Left lung (tissue), 10 donors: ENCODE results near the gene NTSR2. TPM values are rescaled to one million over a fixed set of nuclear protein-coding genes. Genes with fewer than 3 reads are reported as not detected.
A peak's percentile ranks its signal among the peaks of the same experiment; 100 is the strongest.

Experiments
- ATAC-seq: fragments of 200-7000 bp; cut with Tn5 transposase; one replicate; pipeline ENCODE4 v1.9.1; 2020; ENCODE audit warnings: moderate library complexity
- DNase-seq, 4 donors: peaks; one replicate each; pipeline ENCODE4 v3.0.0-alpha.2; 2013 to 2020
- H3K27ac ChIP-seq, 2 donors: fragments of 200-600 bp; sonication (generic) in 1 of 2; one replicate each; pipeline versions ENCODE4 v1.5.0 to v1.8.0; 2020 to 2021
- H3K27me3 ChIP-seq, 2 donors: fragments of 200-600 bp; sonication (generic) in 1 of 2; one replicate each; pipeline versions ENCODE4 v1.5.0 to v1.8.0; 2020 to 2021
- H3K36me3 ChIP-seq, 2 donors: fragments of 200-600 bp; sonication (generic) in 1 of 2; one replicate each; pipeline versions ENCODE4 v1.5.0 to v1.8.0; 2020 to 2021
- H3K4me1 ChIP-seq, 2 donors: fragments of 200-600 bp; one replicate each; pipeline ENCODE4 v1.8.0; 2021
- H3K4me3 ChIP-seq, 2 donors: fragments of 200-600 bp; sonication (generic) in 1 of 2; one replicate each; pipeline versions ENCODE4 v1.5.0 to v1.8.0; 2020 to 2021; ENCODE audit warnings: mild to moderate bottlenecking in 1 of 2
- H3K9me3 ChIP-seq, 2 donors: fragments of 200-600 bp; sonication (generic) in 1 of 2; one replicate each; pipeline versions ENCODE4 v1.5.0 to v1.8.0; 2020 to 2021
- intact Hi-C, 2 donors: fragments of 100-400 bp; cut with DNase I; formaldehyde crosslinking; loops; one replicate each; pipeline versions ENCODE4 v1.11.2 to v1.14.2; 2022
- polyA plus RNA-seq, 6 donors: library from polyadenylated mRNA; unstranded; fragments of 120-200 nt; gene quantifications; one replicate each; pipeline ENCODE4 v1.2.1, GENCODE V29; 2013; ENCODE audit not compliant: insufficient read length in 6 of 6
- total RNA-seq, 2 donors: library from RNA; stranded (reverse); fragmentation: NEBNext Ultra II Directional; extraction: Animal tissue kit (Norgen Biotek cat#: 25700); gene quantifications; one replicate each; pipeline ENCODE4 v1.2.1, GENCODE V29; 2021
- TF ChIP-seq, protein P1 (sequence below), 2 donors: fragments of 200-600 bp; sonication (generic) in 1 of 2; IDR thresholded peaks; one replicate each; pipeline versions ENCODE4 v1.5.0 to v1.8.0; 2021; ENCODE audit warnings: antibody characterized with exemption in 2 of 2
- donor health status: DM: no; HTN: yes; CAD: no.
- donor health status: DM: no; HTN: no; CAD: no.

The NTSR2 gene
- total and polyA plus RNA-seq, 8 donors, result not detected

DNA sequence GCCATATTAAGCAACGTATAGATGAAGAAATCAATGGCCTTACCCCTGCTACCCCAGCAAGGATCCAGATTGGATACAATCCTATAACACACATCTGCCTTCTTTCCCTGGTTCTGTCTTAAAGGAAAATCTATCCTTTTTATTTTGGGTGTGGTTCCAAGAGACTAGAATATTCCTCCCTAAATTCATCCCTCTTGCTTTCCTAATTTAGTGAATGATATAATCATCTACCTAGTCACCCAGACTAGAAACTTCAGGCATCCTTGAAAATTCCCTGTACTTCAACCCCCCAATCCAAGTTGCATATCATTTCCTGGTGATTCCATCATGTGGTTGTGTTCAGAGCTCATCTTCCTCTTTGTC, 41.3 kb upstream of the NTSR2 start:
- intact Hi-C loops, result no loop called here
- TF ChIP-seq, protein P1, sequence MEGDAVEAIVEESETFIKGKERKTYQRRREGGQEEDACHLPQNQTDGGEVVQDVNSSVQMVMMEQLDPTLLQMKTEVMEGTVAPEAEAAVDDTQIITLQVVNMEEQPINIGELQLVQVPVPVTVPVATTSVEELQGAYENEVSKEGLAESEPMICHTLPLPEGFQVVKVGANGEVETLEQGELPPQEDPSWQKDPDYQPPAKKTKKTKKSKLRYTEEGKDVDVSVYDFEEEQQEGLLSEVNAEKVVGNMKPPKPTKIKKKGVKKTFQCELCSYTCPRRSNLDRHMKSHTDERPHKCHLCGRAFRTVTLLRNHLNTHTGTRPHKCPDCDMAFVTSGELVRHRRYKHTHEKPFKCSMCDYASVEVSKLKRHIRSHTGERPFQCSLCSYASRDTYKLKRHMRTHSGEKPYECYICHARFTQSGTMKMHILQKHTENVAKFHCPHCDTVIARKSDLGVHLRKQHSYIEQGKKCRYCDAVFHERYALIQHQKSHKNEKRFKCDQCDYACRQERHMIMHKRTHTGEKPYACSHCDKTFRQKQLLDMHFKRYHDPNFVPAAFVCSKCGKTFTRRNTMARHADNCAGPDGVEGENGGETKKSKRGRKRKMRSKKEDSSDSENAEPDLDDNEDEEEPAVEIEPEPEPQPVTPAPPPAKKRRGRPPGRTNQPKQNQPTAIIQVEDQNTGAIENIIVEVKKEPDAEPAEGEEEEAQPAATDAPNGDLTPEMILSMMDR (IDR thresholded peaks at IDR 0.05), result no peak
- H3K27ac ChIP-seq, result no peak overlapping the region
- peaks cover 0 to 8% of the 10 kb centered on the region in 2 donors for H3K4me1 ChIP-seq
- H3K27me3 ChIP-seq, result no peaks in the 10 kb centered on the region
- ATAC-seq (no peak), DNase-seq (no peak)
- no peaks in the 10 kb centered on the region for H3K9me3 ChIP-seq
- no peak overlapping the region for H3K4me3 ChIP-seq
- H3K36me3 ChIP-seq, result no peaks in the 10 kb centered on the region

DNA sequence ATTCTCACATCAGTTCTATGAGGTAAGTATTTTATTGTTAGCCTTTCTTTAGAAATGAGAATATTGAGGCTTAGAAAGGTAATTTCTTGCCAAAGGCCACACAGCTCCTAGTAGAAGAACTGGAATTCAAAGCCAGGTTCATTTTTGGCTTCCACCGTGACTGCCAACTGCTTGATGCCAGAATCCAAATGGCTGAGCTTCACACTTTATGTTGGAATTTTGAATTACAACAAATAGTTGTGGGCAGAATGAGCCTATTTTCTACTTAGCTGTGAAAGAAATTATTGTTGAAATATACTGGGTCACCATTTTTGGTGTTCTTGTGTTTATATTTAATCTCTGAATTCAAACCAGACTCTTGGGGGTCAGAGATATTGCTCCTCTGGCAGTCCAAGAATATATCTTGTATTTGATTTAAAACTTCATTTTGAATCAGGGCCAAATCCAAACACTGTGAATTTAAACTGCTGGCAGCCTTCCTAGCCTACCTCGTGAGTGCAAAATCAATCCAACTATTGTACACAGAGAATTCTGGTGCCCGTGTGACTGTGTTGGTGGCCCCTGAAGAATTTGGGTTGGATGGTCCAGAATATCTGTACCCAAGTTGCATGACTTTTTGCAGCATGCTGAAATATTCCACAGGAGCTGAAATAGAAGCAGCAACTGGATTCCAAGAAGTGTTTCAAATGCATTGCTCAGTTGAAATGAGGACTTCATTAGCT, 40.8 kb upstream of the NTSR2 start:
- no peak overlapping the region for H3K27ac ChIP-seq
- no peak overlapping the region for H3K4me3 ChIP-seq
- ATAC-seq (no peak), DNase-seq (no peak)
- no peaks in the 10 kb centered on the region for H3K36me3 ChIP-seq
- no peaks in the 10 kb centered on the region for H3K9me3 ChIP-seq
- intact Hi-C loops, result no loop called here
- no peaks in the 10 kb centered on the region for H3K27me3 ChIP-seq
- H3K4me1 ChIP-seq, result peaks cover 0 to 8% of the 10 kb centered on the region in 2 donors
- TF ChIP-seq, protein P1 (IDR thresholded peaks at IDR 0.05), result no peak

DNA sequence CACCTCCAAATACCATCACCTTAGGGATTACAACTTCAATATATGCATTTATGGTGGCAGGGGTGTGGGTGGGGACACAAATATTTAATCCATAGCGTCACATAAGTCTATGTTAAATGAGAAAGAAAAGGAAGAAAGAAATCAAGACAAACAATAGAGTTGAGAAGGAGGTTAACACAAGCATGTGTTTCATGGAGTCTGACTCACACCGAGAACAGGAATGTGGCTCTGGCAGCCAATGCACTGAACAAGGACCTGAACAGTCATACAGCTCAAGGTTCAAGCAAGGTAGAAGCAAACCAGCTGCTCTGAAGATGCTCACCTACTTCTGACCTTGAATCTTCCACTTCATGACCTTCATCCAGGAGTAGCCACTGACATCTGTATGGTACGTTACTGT, 40.2 kb upstream of the NTSR2 start:
- H3K4me3 ChIP-seq, result no peak overlapping the region
- no peaks in the 10 kb centered on the region for H3K27me3 ChIP-seq
- peak; percentile 87 for ATAC-seq
- TF ChIP-seq, protein P1 (IDR thresholded peaks at IDR 0.05), result no peak
- no peaks in the 10 kb centered on the region for H3K9me3 ChIP-seq
- no peak overlapping the region for H3K27ac ChIP-seq
- DNase-seq, result no peak
- intact Hi-C loops, result no loop called here
- H3K36me3 ChIP-seq, result no peaks in the 10 kb centered on the region
- H3K4me1 ChIP-seq, result peaks cover 0 to 8% of the 10 kb centered on the region in 2 donors

DNA sequence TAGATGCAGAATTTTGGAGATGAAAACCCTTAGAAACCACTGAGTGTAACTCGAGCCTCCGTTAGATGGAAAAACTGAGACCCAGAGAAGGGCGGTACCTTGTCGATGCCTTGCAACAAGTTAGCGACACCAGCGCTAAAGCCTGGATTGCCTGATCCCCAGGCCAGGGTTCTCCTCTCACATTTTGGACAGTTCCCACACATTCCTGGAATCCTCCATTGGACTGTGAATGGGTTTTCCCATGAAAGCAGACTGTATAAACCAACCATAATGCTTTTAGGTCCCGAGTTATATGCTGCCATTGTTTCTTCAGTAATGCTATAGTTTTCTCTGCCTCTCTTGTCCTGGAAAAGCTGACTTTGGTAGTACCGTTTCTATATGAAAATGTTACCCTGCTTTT, 39.3 kb upstream of the NTSR2 start:
- H3K36me3 ChIP-seq, result no peaks in the 10 kb centered on the region
- no peaks in the 10 kb centered on the region for H3K9me3 ChIP-seq
- intact Hi-C loops, result no loop called here
- H3K4me3 ChIP-seq, result no peak overlapping the region
- no peaks in the 10 kb centered on the region for H3K27me3 ChIP-seq
- DNase-seq, result no peak
- peaks cover 0 to 8% of the 10 kb centered on the region in 2 donors for H3K4me1 ChIP-seq
- TF ChIP-seq, protein P1 (IDR thresholded peaks at IDR 0.05), result no peak
- no peak overlapping the region for H3K27ac ChIP-seq
- ATAC-seq, result no peak

DNA sequence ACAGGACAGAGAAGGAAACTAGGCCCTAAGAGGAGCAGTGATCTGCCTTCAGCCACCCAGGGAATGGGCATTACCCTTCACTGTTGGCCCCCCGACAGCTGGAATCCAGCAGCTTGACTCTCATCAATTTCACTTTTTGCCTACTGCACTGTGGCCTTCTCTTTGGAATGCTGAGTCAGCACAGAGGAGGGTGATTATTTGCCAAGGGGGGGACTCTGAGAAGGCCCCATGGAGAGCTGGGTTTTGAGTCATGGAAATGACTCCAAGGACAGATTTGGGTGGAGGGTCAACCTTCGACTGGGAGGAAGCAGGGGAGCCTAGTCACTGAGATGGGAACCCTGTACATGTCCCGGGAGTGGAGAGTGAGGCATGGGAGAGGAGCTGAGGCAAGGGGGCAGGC, 38.1 kb upstream of the NTSR2 start:
- Histone ChIP-seq H3K36me3 (no peaks in the 10 kb centered on the region), H3K9me3 (no peaks in the 10 kb centered on the region), H3K4me3 (no peak overlapping the region), H3K27ac (no peak overlapping the region), H3K4me1 (peaks cover 0 to 8% of the 10 kb centered on the region in 2 donors), H3K27me3 (no peaks in the 10 kb centered on the region)
- ATAC-seq (no peak), DNase-seq (no peak)
- TF ChIP-seq, protein P1 (IDR thresholded peaks at IDR 0.05), result no peak
- intact Hi-C loops, result no loop called here
